Left ventricle myocardium inferior (tissue), 1 donor: Measurements from ENCODE around the gene CASS4. TPM values are rescaled to one million over a fixed set of nuclear protein-coding genes. Genes with fewer than 3 reads are reported as not detected.
"Not testable (repeated sequence)": the region's sequence is repeated elsewhere in the genome, so short reads cannot be mapped to it uniquely, and the experiment has no call there.

Source experiments
- DNase-seq: peaks from one replicate; pipeline ENCODE4 v3.0.0-alpha.2; 2020
- H3K27ac ChIP-seq: fragments of 200-600 bp; replicated peaks from 2 replicates; pipeline ENCODE4 v1.8.0; 2021
- H3K27me3 ChIP-seq: fragments of 200-600 bp; 2 replicates; pipeline ENCODE4 v1.8.0; 2021; ENCODE audit warnings: low read depth
- H3K36me3 ChIP-seq: fragments of 200-600 bp; 2 replicates; pipeline ENCODE4 v1.8.0; 2021
- H3K4me1 ChIP-seq: fragments of 200-600 bp; 2 replicates; pipeline ENCODE4 v1.8.0; 2021
- H3K4me3 ChIP-seq: fragments of 200-600 bp; 2 replicates; pipeline ENCODE4 v1.8.0; 2021; ENCODE audit warnings: mild to moderate bottlenecking, moderate library complexity
- H3K9me3 ChIP-seq: fragments of 200-600 bp; replicated peaks from 2 replicates; pipeline ENCODE4 v1.8.0; 2021
- CTCF ChIP-seq: fragments of 200-600 bp; IDR thresholded peaks from 2 replicates; pipeline ENCODE4 v1.8.0; 2021; ENCODE audit warnings: antibody characterized with exemption, mild to moderate bottlenecking, borderline replicate concordance
- intact Hi-C: fragments of 100-400 bp; cut with micrococcal nuclease; formaldehyde crosslinking; loops from one replicate; pipeline ENCODE4 v1.11.0; 2022
- total RNA-seq: library from RNA; stranded (reverse); fragmentation: NEBNext Ultra II Directional; extraction: Animal tissue kit (Norgen Biotek cat#: 25700); gene quantifications from one replicate; pipeline ENCODE4 v1.2.1, GENCODE V29; 2021
- donor health status: DM: no; HTN: yes; CAD: no; lungs with severe emphysema.

CASS4 gene
- total RNA-seq, 1 donor from 2014 or later, result 0.47 TPM

DNA sequence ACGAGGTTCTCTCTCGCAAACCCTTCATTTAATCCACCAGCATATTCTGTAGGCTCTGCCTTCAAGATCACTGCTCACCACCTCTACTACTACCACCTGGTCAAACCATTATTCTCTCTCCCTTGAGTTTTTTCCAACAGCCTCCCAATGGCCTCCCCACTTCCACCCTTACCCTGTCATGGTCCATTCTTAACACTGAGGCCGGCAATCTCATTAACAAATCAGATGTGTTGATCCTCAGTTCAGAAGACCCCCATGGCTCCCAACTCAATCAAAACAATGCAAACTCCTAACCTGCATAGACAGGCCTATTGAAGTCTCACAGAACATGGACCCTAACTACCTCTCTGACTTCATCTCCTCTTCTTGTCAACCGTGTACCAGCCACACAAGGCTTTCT, 22.3 kb upstream of the CASS4 start:
- Histone ChIP-seq H3K9me3 (no peaks in the 10 kb centered on the region), H3K27ac (no peak overlapping the region), H3K4me1 (peaks cover 32% of the 10 kb centered on the region), H3K36me3 (no peaks in the 10 kb centered on the region), H3K4me3 (no peak overlapping the region), H3K27me3 (no peaks in the 10 kb centered on the region)
- TF ChIP-seq CTCF, result no peak
- DNase-seq, result no peak
- intact Hi-C loops, result no loop called here

DNA sequence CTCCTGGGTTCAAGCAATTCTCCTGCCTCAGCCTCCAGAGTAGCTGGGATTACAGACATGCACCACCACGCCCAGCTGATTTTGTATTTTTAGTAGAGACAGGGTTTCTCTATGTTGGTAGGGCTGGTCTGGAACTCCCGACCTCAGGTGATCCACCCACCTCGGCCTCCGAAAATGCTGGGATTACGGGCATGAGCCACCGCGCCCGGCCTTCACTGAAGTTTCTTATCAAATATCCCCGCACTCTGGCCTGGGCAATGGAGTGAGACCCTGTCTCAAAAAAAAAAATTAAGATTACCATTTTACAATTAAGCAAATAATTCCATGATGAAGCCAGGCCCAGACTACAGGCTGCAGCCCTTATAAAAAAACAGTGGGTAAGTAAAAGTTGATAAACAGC, 21.7 kb upstream of the CASS4 start:
- DNase-seq, H3K36me3 ChIP-seq, H3K27me3 ChIP-seq, intact Hi-C loops, H3K27ac ChIP-seq, H3K4me3 ChIP-seq, H3K9me3 ChIP-seq: not testable (repeated sequence)
- peaks cover 32% of the 10 kb centered on the region for H3K4me1 ChIP-seq

DNA sequence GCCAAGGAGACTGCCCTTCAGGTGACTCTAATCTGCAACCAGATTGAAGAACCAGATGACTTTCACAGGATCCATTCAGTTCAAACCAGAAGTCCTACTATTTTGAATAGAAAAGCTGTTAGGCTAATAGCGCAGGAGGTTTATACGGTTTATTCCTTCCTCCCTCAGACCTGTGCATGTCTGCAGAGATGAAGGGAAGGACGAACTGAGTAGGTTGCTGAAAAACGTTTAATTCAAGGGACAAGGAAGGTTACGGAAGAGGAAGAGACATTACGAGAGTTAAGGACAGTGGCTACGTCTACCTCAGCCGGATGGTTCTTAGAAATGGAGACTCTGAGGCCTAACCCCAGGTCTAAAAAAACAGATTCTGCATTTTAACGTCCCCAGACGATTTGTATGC, 21.0 kb upstream of the CASS4 start:
- H3K9me3 ChIP-seq, result no peaks in the 10 kb centered on the region
- H3K4me3 ChIP-seq, result peak overlapping the region; percentile 92
- no peak overlapping the region for H3K27ac ChIP-seq
- intact Hi-C loops, result no loop called here
- DNase-seq, result no peak
- H3K36me3 ChIP-seq, result peaks cover 9% of the 10 kb centered on the region
- no peak for TF ChIP-seq CTCF
- peaks cover 32% of the 10 kb centered on the region for H3K4me1 ChIP-seq
- no peaks in the 10 kb centered on the region for H3K27me3 ChIP-seq

- DNase-seq, result no peak
- Histone ChIP-seq H3K36me3 (peaks cover 15% of the 10 kb centered on the region), H3K4me3 (peak overlapping the region; percentile 92), H3K27ac (peak overlapping the region; percentile 91), H3K4me1 (peaks cover 32% of the 10 kb centered on the region), H3K9me3 (no peaks in the 10 kb centered on the region), H3K27me3 (no peaks in the 10 kb centered on the region)
- intact Hi-C loops, result no loop called here
- TF ChIP-seq CTCF, result no peak
Observed at GRCh38 chr20:56391596-56392131, 20.4 kb upstream of the CASS4 start.

- no peaks in the 10 kb centered on the region for H3K27me3 ChIP-seq
- peak; percentile 98 for DNase-seq
- H3K27ac ChIP-seq, result peak within 1 kb of the TSS; percentile 91
- peaks cover 21% of the 10 kb centered on the region for H3K36me3 ChIP-seq
- H3K4me1 ChIP-seq, result peaks cover 32% of the 10 kb centered on the region
- H3K4me3 ChIP-seq, result peak within 1 kb of the TSS; percentile 92
- no peak for TF ChIP-seq CTCF
- H3K9me3 ChIP-seq, result no peaks in the 10 kb centered on the region
- intact Hi-C loops, result no loop called here
Observed at GRCh38 chr20:56392132-56392880, 19.8 kb upstream of the CASS4 start, which contains the start of the genes AURKA and CSTF1. Gene AURKA (minus strand): TSS chr20:56392215. CDS start chr20:56388197, 4,018 bp downstream. Gene CSTF1 (plus strand): TSS chr20:56392645. CDS start chr20:56395553, 2,908 bp downstream.

GRCh38 chr20:56392881-56393482, 19.1 kb upstream of the CASS4 start:
- H3K27me3 ChIP-seq, result no peaks in the 10 kb centered on the region
- peaks cover 32% of the 10 kb centered on the region for H3K4me1 ChIP-seq
- TF ChIP-seq CTCF, result no peak
- DNase-seq, result no peak
- intact Hi-C loops, result no loop called here
- peaks cover 28% of the 10 kb centered on the region for H3K36me3 ChIP-seq
- H3K9me3 ChIP-seq, result no peaks in the 10 kb centered on the region
- H3K27ac ChIP-seq, result peak overlapping the region; percentile 91
- peak overlapping the region; percentile 92 for H3K4me3 ChIP-seq
